HG03575 (cell line): Measurements from ENCODE around the gene GMPR2.
"Not testable (repeated sequence)": the region's sequence is repeated elsewhere in the genome, so short reads cannot be mapped to it uniquely, and the experiment has no call there.

Experiments used
- ATAC-seq: cut with Tn5 transposase; IDR thresholded peaks from one replicate; pipeline ENCODE4 v1.9.1; 2021; ENCODE audit not compliant: unreplicated experiment, insufficient number of reproducible peaks, low FRiP score; ENCODE audit errors: extremely low read depth

The GMPR2 gene

GRCh38 chr14:24245350-24245749 lies 12.6 kb downstream of the GMPR2 start:
- ATAC-seq: not testable (repeated sequence)

- no peak for ATAC-seq
These were observed 14.1 kb downstream of the GMPR2 start for GRCh38 chr14:24246765-24247212.

- ATAC-seq: no peak
These were observed 14.7 kb downstream of the GMPR2 start for GRCh38 chr14:24247422-24247821.

- no peak for ATAC-seq
These were observed 16.7 kb downstream of the GMPR2 start for GRCh38 chr14:24249230-24250021.

- ATAC-seq: no peak
These were observed 17.6 kb downstream of the GMPR2 start for GRCh38 chr14:24250354-24250753.

- ATAC-seq: no peak
These were observed 19.2 kb downstream of the GMPR2 start for GRCh38 chr14:24251880-24252288.

GRCh38 chr14:24252289-24253124 lies 19.8 kb downstream of the GMPR2 start:
- no peak for ATAC-seq

GRCh38 chr14:24253936-24254335 lies 21.2 kb downstream of the GMPR2 start:
- no peak for ATAC-seq

GRCh38 chr14:24254630-24255392 lies 22.1 kb downstream of the GMPR2 start:
- ATAC-seq: no peak

- ATAC-seq: no peak
These were observed 22.7 kb downstream of the GMPR2 start for GRCh38 chr14:24255438-24255837.

- no peak for ATAC-seq
These were observed 23.4 kb downstream of the GMPR2 start for GRCh38 chr14:24255931-24256711.

GRCh38 chr14:24256960-24257359 lies 24.2 kb downstream of the GMPR2 start:
- ATAC-seq: no peak

GRCh38 chr14:24258119-24258518 lies 25.4 kb downstream of the GMPR2 start:
- no peak for ATAC-seq

GRCh38 chr14:24258548-24259265 lies 26.0 kb downstream of the GMPR2 start:
- ATAC-seq: no peak

- no peak for ATAC-seq
These were observed 26.7 kb downstream of the GMPR2 start for GRCh38 chr14:24259282-24260025.

GRCh38 chr14:24260026-24260779 lies 27.5 kb downstream of the GMPR2 start:
- no peak for ATAC-seq

GRCh38 chr14:24260780-24261157 lies 28.0 kb downstream of the GMPR2 start:
- ATAC-seq: no peak
